Ovary (tissue), 9 donors: Measurements from ENCODE around the gene KRT82. TPM values are rescaled to one million over a fixed set of nuclear protein-coding genes. Genes with fewer than 3 reads are reported as not detected.

Experiments used
- DNase-seq, 5 donors: peaks; one replicate each; pipeline ENCODE4 v3.0.0-alpha.2; 2019 to 2020
- H3K27ac ChIP-seq, 2 donors: fragments of 200-600 bp; one replicate each; pipeline versions ENCODE4 v1.5.1 to v1.8.0; 2019 to 2022
- H3K27me3 ChIP-seq: fragments of 200-600 bp; one replicate; pipeline ENCODE4 v1.8.0; 2022
- H3K36me3 ChIP-seq: fragments of 200-600 bp; sonication (generic); one replicate; pipeline ENCODE4 v1.5.1; 2019
- H3K4me1 ChIP-seq: one replicate; pipeline ENCODE4 v1.8.1; 2013; ENCODE audit warnings: mild to moderate bottlenecking, moderate library complexity; ENCODE audit not compliant: insufficient read depth
- H3K4me3 ChIP-seq: fragments of 200-600 bp; sonication (generic); one replicate; pipeline ENCODE4 v1.5.1; 2017
- H3K9me3 ChIP-seq, 2 donors: fragments of 200-600 bp in 1 of 2; sonication (generic) in 1 of 2; one replicate each; pipeline versions ENCODE4 v1.5.1 to v1.8.1; 2013 to 2019; ENCODE audit warnings: mild to moderate bottlenecking in 1 of 2, moderate library complexity in 1 of 2
- CTCF ChIP-seq, 3 donors: fragments of 450-650 bp in 2 of 3; fragments of 200-600 bp in 1 of 3; IDR thresholded peaks; one replicate each; pipeline versions ENCODE4 v1.5.1 to v1.8.0; 2016 to 2022; ENCODE audit warnings: antibody characterized with exemption in 3 of 3, mild to moderate bottlenecking in 1 of 3
- EP300 ChIP-seq: sonication (generic); formaldehyde crosslinking; IDR thresholded peaks from one replicate; pipeline ENCODE4 v1.6.1; 2017; ENCODE audit warnings: antibody characterized with exemption
- POLR2A ChIP-seq: fragments of 450-650 bp; IDR thresholded peaks from one replicate; pipeline ENCODE4 v1.6.1; 2017; ENCODE audit warnings: antibody characterized with exemption, mild to moderate bottlenecking, moderate library complexity
- WGBS, 3 donors: extraction: QIAGEN DNeasy Blood & Tissue Kit in 1 of 3; methylation state at CpG; one replicate each; pipeline versions ENCODE4 v1.1.5 to v1.1.7; 2013 to 2017; 5-methylcytosine and 5-hydroxymethylcytosine counted together
- intact Hi-C, 4 donors: fragments of 100-400 bp; cut with DNase I; formaldehyde crosslinking; loops; one replicate each; pipeline versions ENCODE4 v1.11.0 to v1.15.1; 2022 to 2023
- polyA plus RNA-seq, 2 donors: library from polyadenylated mRNA; stranded (reverse); fragments of 200-250 nt in 1 of 2; fragments of 350-450 nt in 1 of 2; fragmentation: Illumina TruSeq in 1 of 2; extraction: RNeasy Lipid Tissue Mini Kit (QIAGEN cat#74804) in 1 of 2; gene quantifications; one replicate each; pipeline ENCODE4 v1.2.3, GENCODE V29; 2013 to 2014
- total RNA-seq, 7 donors: library from RNA; depleted of rRNA in 2 of 7; stranded (reverse); fragments of >200 nt in 2 of 7; fragmentation: NEBNext Ultra II Directional in 3 of 7; extraction: Animal tissue kit (Norgen Biotek cat#: 25700) in 3 of 7; gene quantifications; one replicate each; pipeline versions ENCODE4 v1.1.0 to v1.2.4, GENCODE V29; 2016 to 2023
- donor health status: DM: no; HTN: no; CAD: no; lungs with moderate emphysema.
- donor health status: DM: no; HTN: no; CAD: no.
- donor health status: Bipolar disorder and iron deficiency.
- donor health status: DM: yes; HTN: yes; CAD: no.
- donor health status: DM: no; HTN: no; CAD: no.
- donor health status: DM: yes; HTN: yes; CAD: no.

Gene KRT82
- total and polyA plus RNA-seq, 9 donors, result not detected

GRCh38 chr12:52442600-52443061, 36.5 kb upstream of the KRT82 start:
- 14 to 19% (median 18%) methylated on average over 6 of the region's 6 CpGs for WGBS, 3 donors
- TF ChIP-seq POLR2A (no peak), EP300 (no peak), CTCF (IDR thresholded peaks at IDR 0.05) (no peak)
- Histone ChIP-seq H3K4me1 (no peaks in the 10 kb centered on the region), H3K27me3 (no peaks in the 10 kb centered on the region), H3K36me3 (no peaks in the 10 kb centered on the region), H3K4me3 (no peak overlapping the region), H3K9me3 (no peaks in the 10 kb centered on the region), H3K27ac (no peak overlapping the region)
- intact Hi-C loops, result no loop called here
- no peak for DNase-seq

DNA sequence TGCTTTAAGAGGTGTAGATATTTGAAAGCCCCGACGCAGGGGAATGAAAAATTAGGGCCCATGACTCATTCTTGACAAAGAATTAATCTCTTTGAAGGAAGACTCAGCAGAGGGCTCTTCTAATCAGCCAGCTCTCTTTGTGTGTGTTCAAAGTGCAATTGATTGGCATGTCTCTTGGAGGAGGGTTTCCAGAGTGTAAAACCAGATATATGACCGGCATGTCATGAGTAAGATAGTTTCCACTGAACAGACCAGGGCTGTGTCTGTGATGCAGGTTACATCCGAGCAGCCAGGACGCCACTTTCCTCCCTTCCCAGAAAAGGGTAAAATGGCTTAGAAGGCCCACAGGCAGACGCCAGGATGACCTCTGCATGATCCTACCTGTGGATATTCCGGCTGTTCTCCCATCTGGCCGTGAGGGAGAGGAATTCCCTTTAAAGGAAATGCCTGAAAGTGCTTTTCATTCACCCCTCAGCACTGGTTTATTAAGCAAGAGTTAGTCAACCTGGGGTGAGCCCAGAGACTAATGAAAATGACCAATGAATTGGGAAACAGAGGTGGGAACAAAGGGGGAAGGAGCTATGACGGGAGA, 35.3 kb upstream of the KRT82 start:
- DNase-seq, result no peak
- TF ChIP-seq POLR2A (no peak), EP300 (no peak), CTCF (IDR thresholded peaks at IDR 0.05) (no peak)
- no peaks in the 10 kb centered on the region for H3K4me1 ChIP-seq
- WGBS, 3 donors, result 42 to 53% (median 43%) methylated on average over 9 of the region's 9 CpGs
- intact Hi-C loops, result no loop called here
- H3K27ac ChIP-seq, result no peak overlapping the region
- no peak overlapping the region for H3K4me3 ChIP-seq
- H3K36me3 ChIP-seq, result no peaks in the 10 kb centered on the region
- no peaks in the 10 kb centered on the region for H3K9me3 ChIP-seq
- no peaks in the 10 kb centered on the region for H3K27me3 ChIP-seq

DNA sequence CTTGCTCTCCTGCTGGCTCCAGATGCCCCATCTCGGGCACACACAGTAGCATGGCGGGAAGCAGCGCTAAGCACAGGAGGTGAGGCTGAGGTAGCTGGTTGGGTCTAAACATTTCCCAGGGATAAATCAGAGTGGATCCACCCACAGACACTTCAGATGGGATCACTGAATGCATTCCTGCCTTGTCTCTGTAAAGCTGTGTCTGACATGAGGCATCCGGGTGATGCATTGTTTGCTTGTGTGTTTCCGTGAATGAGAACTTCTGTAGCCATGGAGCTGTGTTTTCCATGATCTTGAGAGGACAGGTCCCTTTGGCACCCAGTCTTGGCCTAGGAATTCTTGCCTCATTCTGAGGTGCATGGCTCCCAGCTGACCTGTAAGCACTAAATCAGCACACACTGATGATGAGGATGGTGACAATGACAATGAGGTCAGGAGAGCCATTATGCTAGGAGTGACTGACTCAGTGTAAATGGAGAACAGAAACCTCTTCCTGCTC, 34.7 kb upstream of the KRT82 start:
- WGBS, 3 donors, result 77 to 88% (median 86%) methylated on average over 5 of the region's 5 CpGs
- Histone ChIP-seq H3K4me1 (no peaks in the 10 kb centered on the region), H3K9me3 (no peaks in the 10 kb centered on the region), H3K4me3 (no peak overlapping the region), H3K36me3 (no peaks in the 10 kb centered on the region), H3K27ac (no peak overlapping the region), H3K27me3 (no peaks in the 10 kb centered on the region)
- intact Hi-C loops, result no loop called here
- no peak for TF ChIP-seq CTCF (IDR thresholded peaks at IDR 0.05)
- no peak for TF ChIP-seq POLR2A
- TF ChIP-seq EP300, result no peak
- DNase-seq, result no peak

GRCh38 chr12:52439845-52440244, 33.7 kb upstream of the KRT82 start:
- TF ChIP-seq POLR2A (no peak), EP300 (no peak), CTCF (IDR thresholded peaks at IDR 0.05) (no peak)
- intact Hi-C loops, result no loop called here
- Histone ChIP-seq H3K4me1 (no peaks in the 10 kb centered on the region), H3K27ac (no peak overlapping the region), H3K27me3 (no peaks in the 10 kb centered on the region), H3K9me3 (no peaks in the 10 kb centered on the region), H3K4me3 (no peak overlapping the region), H3K36me3 (no peaks in the 10 kb centered on the region)
- DNase-seq, result no peak
- 65 to 82% (median 68%) methylated on average over 2 of the region's 2 CpGs for WGBS, 3 donors
